ENCODE measurements around the gene ABCB8.

The ABCB8 gene

GRCh38 chr7:151088856-151089699 is 60.8 kb downstream of the ABCB8 start:
- DNase-seq, result no peak

- no peak for DNase-seq
Measured at GRCh38 chr7:151089893-151090730, 61.9 kb downstream of the ABCB8 start.

- DNase-seq, result no peak
Measured at GRCh38 chr7:151091003-151091402, 62.8 kb downstream of the ABCB8 start.

GRCh38 chr7:151091431-151091830 is 63.2 kb downstream of the ABCB8 start:
- no peak for DNase-seq

- no peak for DNase-seq
Measured at GRCh38 chr7:151091988-151092387, 63.7 kb downstream of the ABCB8 start.

- DNase-seq, result no peak
Measured at GRCh38 chr7:151093748-151094147, 65.5 kb downstream of the ABCB8 start.

GRCh38 chr7:151094675-151095074 is 66.4 kb downstream of the ABCB8 start:
- no peak for DNase-seq

- DNase-seq, result no peak
Measured at GRCh38 chr7:151095123-151095797, 67.0 kb downstream of the ABCB8 start.

GRCh38 chr7:151095828-151096475 is 67.7 kb downstream of the ABCB8 start:
- DNase-seq, result no peak
